NOMO-1 (cell line): ENCODE measurements around the gene RFXANK.

ENCODE experiments used
- DNase-seq, 2 experiments: peaks; one replicate each; lab custom pipeline; 2025; ENCODE audit not compliant: unreplicated experiment in 2 of 2; lab: John Stamatoyannopoulos, UW

RFXANK gene

GRCh38 chr19:19226663-19227062, 34.6 kb downstream of the RFXANK start:
- no peak for DNase-seq

GRCh38 chr19:19227217-19227616, 35.2 kb downstream of the RFXANK start:
- no peak for DNase-seq

- no peak for DNase-seq
Observed at GRCh38 chr19:19229701-19230100, 37.6 kb downstream of the RFXANK start.

GRCh38 chr19:19230999-19231398, 38.9 kb downstream of the RFXANK start:
- no peak for DNase-seq

- no peak for DNase-seq
Observed at GRCh38 chr19:19232261-19232721, 40.2 kb downstream of the RFXANK start.

- no peak for DNase-seq
Observed at GRCh38 chr19:19234220-19234816, 42.3 kb downstream of the RFXANK start.

GRCh38 chr19:19236173-19236572, 44.1 kb downstream of the RFXANK start:
- DNase-seq, result no peak

GRCh38 chr19:19238126-19238894, 46.3 kb downstream of the RFXANK start:
- no peak for DNase-seq

GRCh38 chr19:19239675-19240074, 47.6 kb downstream of the RFXANK start:
- DNase-seq, result no peak

GRCh38 chr19:19240476-19240875, 48.4 kb downstream of the RFXANK start:
- DNase-seq, result no peak

- DNase-seq, result no peak
Observed at GRCh38 chr19:19250196-19250801, 58.2 kb downstream of the RFXANK start.
